ENCODE results near the gene RBM33.

The RBM33 gene

DNA sequence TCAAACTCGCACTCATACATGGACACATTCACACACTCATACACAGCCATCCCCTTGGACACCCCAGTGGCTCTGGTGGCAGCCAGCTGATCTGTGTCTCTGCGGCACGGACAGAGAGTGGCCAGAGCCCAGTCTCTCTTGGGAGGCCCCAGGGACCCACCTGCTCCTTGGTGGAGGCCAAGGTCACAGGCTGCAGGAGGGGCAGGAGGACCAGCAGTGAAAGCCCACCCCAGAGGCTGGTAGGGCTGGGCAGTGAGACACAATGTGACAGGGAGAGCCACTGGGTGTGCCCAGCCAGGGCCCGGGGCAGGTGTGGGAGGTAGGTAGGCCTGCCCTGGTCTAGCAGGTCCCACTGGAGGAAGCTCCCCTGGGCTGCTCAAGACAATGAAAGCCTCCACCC, 149.3 kb downstream of the RBM33 start:
- no peak for DNase-seq (ENCODE audit: low read depth)
- no peak overlapping the region for H3K4me3 ChIP-seq (ENCODE audit: low read depth, low read length)
- TF ChIP-seq, protein P1, sequence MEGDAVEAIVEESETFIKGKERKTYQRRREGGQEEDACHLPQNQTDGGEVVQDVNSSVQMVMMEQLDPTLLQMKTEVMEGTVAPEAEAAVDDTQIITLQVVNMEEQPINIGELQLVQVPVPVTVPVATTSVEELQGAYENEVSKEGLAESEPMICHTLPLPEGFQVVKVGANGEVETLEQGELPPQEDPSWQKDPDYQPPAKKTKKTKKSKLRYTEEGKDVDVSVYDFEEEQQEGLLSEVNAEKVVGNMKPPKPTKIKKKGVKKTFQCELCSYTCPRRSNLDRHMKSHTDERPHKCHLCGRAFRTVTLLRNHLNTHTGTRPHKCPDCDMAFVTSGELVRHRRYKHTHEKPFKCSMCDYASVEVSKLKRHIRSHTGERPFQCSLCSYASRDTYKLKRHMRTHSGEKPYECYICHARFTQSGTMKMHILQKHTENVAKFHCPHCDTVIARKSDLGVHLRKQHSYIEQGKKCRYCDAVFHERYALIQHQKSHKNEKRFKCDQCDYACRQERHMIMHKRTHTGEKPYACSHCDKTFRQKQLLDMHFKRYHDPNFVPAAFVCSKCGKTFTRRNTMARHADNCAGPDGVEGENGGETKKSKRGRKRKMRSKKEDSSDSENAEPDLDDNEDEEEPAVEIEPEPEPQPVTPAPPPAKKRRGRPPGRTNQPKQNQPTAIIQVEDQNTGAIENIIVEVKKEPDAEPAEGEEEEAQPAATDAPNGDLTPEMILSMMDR (IDR thresholded peaks at IDR 0.05; ENCODE audit: low read depth, low read length, missing control alignments), result no peak

DNA sequence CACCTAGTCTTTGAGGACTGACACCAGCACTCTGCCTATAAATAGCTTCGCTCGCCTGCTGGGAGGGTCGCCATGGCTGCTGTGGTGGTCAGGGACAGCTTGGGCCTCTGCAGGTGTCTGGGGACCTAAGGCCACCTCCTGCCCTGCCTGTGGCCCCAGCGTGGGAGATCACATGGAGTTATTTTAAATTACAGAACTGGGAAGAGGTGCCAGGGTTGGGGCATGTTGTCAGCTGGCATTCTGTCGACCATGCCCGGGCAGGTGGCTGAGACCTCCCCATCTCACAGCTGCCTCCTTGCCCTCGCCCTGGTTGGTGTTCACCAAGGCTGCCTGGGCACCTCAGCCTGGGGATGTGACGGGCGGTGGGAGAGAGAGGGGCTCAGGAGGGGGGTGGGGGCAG, 149.7 kb downstream of the RBM33 start:
- no peak for DNase-seq (ENCODE audit: low read depth)
- TF ChIP-seq, protein P1 (IDR thresholded peaks at IDR 0.05; ENCODE audit: low read depth, low read length, missing control alignments), result no peak
- no peak overlapping the region for H3K4me3 ChIP-seq (ENCODE audit: low read depth, low read length)

DNA sequence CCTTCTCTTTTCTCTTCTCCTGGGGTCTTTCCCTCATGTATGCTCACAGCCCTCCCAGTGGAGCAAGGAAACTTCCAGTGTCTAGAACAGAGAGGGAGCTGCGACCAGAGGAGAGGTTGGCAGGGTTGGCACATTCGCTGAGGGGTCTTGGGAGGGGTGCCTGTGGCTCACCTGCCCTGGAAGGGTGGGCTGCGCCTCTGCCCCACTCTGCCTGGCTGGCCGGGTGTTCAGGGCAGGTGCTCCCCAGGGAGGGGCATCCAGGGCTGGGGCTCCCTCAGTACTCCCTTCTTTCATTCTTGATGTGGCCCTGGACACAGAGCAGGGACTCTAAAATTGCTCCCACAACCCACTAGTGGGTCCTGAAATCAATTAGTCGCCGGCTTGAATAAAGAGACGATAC, 150.9 kb downstream of the RBM33 start:
- DNase-seq (ENCODE audit: low read depth), result no peak
- TF ChIP-seq, protein P1 (IDR thresholded peaks at IDR 0.05; ENCODE audit: low read depth, low read length, missing control alignments), result no peak
- no peak overlapping the region for H3K4me3 ChIP-seq (ENCODE audit: low read depth, low read length)

DNA sequence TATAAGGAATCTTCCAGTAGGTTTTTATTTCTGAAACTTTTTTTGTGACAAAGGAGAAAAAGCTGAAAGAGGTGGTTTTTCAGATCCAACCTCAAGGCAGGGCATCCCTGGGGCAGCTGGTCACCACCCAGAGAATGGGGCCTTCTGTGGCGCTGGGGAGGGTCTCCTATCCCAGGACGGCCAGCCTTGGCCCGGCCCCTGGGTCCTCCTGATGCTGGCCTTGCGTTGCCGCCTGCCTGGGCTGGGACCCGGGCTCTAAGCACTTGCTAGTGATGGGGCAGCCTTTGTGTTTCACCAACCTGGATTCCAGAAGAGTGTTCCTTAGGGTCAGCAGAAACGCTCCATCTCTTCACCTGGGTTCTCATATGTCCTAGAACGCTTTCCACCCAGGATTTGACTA, 151.5 kb downstream of the RBM33 start:
- TF ChIP-seq, protein P1 (IDR thresholded peaks at IDR 0.05; ENCODE audit: low read depth, low read length, missing control alignments), result no peak
- no peak overlapping the region for H3K4me3 ChIP-seq (ENCODE audit: low read depth, low read length)
- DNase-seq (ENCODE audit: low read depth), result no peak

DNA sequence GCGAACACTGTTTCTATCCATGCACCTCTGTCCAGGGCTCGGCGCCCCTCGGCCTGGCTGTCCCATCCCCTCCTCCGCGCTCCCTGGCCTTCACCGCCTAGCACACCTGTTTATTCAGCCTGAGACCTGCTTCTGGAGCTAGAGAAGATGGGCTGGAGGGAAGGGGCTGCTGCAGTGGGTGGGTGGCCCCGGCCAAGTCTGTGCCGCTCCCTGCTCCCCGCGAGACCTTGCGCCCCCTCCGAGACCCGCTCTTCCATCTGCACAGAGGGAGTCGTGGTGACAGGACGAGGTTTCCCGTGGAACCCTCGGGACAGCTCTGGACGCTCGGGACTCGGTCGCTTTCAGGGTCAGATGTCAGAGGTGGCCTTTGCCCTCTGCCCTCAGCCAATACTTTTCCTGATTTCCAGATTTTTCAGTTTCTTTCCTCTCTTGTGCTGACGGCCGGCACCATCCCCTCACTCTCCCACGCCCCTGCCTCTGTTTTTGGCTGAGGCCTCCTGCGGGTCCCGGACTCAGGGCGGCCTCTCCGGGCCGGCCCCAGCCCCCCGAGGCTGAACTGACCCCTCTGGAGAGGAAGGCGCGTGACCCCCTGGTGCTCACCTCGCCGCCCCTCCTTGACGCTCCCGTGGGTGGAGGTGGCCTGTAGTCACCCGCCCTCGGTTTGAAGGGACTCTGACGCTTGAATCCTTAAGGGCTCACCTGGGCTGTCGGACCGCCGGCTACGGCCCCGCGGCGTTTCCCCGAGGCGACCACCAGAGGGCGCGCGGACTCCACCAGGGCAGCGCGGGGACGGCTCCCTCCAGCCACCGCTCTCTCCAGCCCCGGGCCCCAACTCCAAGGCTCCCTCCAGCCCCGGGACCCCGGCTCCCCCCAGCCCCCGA, 152.2 kb downstream of the RBM33 start:
- TF ChIP-seq, protein P1 (IDR thresholded peaks at IDR 0.05; ENCODE audit: low read depth, low read length, missing control alignments), result peak; percentile 83
- DNase-seq (ENCODE audit: low read depth), result no peak
- no peak overlapping the region for H3K4me3 ChIP-seq (ENCODE audit: low read depth, low read length)

DNA sequence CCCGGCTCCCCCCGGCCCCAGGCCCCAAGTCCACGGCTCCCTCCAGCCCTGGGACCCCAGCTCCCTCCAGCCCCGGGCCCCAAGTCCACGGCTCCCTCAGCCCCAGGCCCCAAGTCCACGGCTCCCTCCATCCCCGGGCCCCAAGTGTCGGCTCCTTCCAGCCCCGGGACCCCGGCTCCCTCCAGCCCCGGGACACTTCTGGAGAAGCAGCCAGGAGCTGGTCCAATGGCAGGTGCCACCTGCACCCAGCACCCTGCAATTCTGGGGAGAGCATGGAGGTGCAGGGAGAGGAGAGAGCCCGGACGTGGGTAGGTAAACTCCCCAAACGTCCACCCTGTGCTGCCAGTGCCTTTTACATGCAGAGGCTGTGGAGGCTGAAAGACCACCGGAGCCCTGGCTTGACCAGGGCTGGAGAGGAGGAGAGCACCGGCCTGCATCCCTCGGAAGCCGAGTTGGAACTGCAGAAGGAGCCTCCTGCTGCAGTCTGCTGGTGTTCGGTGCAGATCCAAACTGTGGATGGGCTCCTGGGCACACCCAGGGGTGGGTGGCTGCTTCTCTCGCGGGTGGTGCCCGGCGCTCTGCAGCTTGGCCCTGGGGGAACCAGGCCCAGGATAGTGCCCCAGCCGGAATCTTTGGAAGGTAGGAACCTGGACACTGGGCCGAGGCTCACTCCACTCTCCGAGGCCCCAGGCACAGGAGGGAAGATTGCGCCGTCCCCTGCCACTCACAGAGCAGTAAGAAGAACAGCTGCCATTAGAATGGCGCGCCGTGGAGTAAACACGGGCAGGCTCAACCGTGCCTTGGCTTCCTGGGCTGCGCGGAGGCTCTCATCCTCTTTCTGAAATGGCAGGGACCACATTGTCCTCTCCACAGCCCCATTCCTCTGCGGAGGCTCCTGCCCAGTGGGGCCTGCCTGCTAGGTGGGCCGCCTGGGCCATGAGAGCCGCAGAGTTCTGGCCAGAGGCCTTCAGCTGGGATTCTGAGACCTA, 153.1 kb downstream of the RBM33 start:
- H3K4me3 ChIP-seq (ENCODE audit: low read depth, low read length), result no peak overlapping the region
- TF ChIP-seq, protein P1 (IDR thresholded peaks at IDR 0.05; ENCODE audit: low read depth, low read length, missing control alignments), result no peak
- DNase-seq (ENCODE audit: low read depth), result no peak

All from GM12864 (cell line).